GM18498 (cell line): ENCODE data around the gene KIF1A.
"Not testable (repeated sequence)": the region's sequence is repeated elsewhere in the genome, so short reads cannot be mapped to it uniquely, and the experiment has no call there.

ENCODE experiments used
- ATAC-seq: cut with Tn5 transposase; IDR thresholded peaks from one replicate; pipeline ENCODE4 v1.9.1; 2021; ENCODE audit warnings: mild to moderate bottlenecking, moderate library complexity; ENCODE audit not compliant: unreplicated experiment

Gene KIF1A

GRCh38 chr2:240711296-240711695 is 108.7 kb downstream of the KIF1A start:
- ATAC-seq, result no peak

- ATAC-seq, result no peak
These were observed 111.6 kb downstream of the KIF1A start for GRCh38 chr2:240708457-240708856.

- ATAC-seq, result no peak
These were observed 112.2 kb downstream of the KIF1A start for GRCh38 chr2:240707821-240708220.

GRCh38 chr2:240707043-240707756 is 112.8 kb downstream of the KIF1A start:
- no peak for ATAC-seq

- ATAC-seq, result no peak
These were observed 114.7 kb downstream of the KIF1A start for GRCh38 chr2:240705204-240705791.

- ATAC-seq, result no peak
These were observed 115.4 kb downstream of the KIF1A start for GRCh38 chr2:240704651-240705050.

GRCh38 chr2:240703417-240704341 is 116.3 kb downstream of the KIF1A start:
- no peak for ATAC-seq

GRCh38 chr2:240702640-240703011 is 117.4 kb downstream of the KIF1A start:
- no peak for ATAC-seq

GRCh38 chr2:240701736-240702639 is 118.0 kb downstream of the KIF1A start:
- ATAC-seq, result no peak

- no peak for ATAC-seq
These were observed 118.8 kb downstream of the KIF1A start for GRCh38 chr2:240701091-240701735.

GRCh38 chr2:240700616-240701015 is 119.4 kb downstream of the KIF1A start:
- not testable (repeated sequence) for ATAC-seq

- not testable (repeated sequence) for ATAC-seq
These were observed 120.2 kb downstream of the KIF1A start for GRCh38 chr2:240699835-240700234.

GRCh38 chr2:240698852-240699561 is 121.0 kb downstream of the KIF1A start:
- not testable (repeated sequence) for ATAC-seq

GRCh38 chr2:240696469-240696868 is 123.5 kb downstream of the KIF1A start:
- not testable (repeated sequence) for ATAC-seq

- ATAC-seq, result not testable (repeated sequence)
These were observed 124.4 kb downstream of the KIF1A start for GRCh38 chr2:240695593-240695992.

GRCh38 chr2:240694304-240694703 is 125.7 kb downstream of the KIF1A start:
- not testable (repeated sequence) for ATAC-seq

GRCh38 chr2:240692583-240693561 is 127.1 kb downstream of the KIF1A start:
- not testable (repeated sequence) for ATAC-seq
